Activated T-cell treated with anti-CD3 and anti-CD28 coated beads for 4 hours (primary cell): ENCODE measurements around the gene ECPAS.

Experiments
- DNase-seq: peaks from one replicate; pipeline ENCODE4 v3.0.0-alpha.2; 2020

ECPAS gene

GRCh38 chr9:111330124-111330523, 154.1 kb downstream of the ECPAS start, which contains the start of gene OR2K2:
Gene OR2K2, minus strand, starts transcription at chr9:111330224. Its CDS starts 1,791 bp downstream, at chr9:111328433.
- no peak for DNase-seq

- DNase-seq: no peak
Observed at GRCh38 chr9:111320631-111321030, 163.6 kb downstream of the ECPAS start.

- no peak for DNase-seq
Observed at GRCh38 chr9:111316796-111317195, 167.4 kb downstream of the ECPAS start.
